A549 (cell line): Measurements from ENCODE around the gene OGDHL. TPM values are rescaled to one million over a fixed set of nuclear protein-coding genes. Genes with fewer than 3 reads are reported as not detected.

Experiments
- ATAC-seq, 2 experiments: fragments of 200-7000 bp in 1 of 2; fragments of >200 bp in 1 of 2; cut with Nextera tagmentation in 1 of 2; cut with Tn5 transposase in 1 of 2; 3 replicates each; pipeline versions ENCODE4 v1.8.0 to v1.9.1; 2018 to 2020; ENCODE audit warnings: mild to moderate bottlenecking in 1 of 2, moderate library complexity in 1 of 2
- CTCF ChIA-PET: fragments of 300-600 bp; sonication (Branson Sonifier 250); formaldehyde crosslinking; extraction: SDS; loops from one replicate; lab custom pipeline; 2021; ENCODE audit warnings: antibody characterized with exemption, inconsistent platforms; lab: Yijun Ruan, JAX
- POLR2A ChIA-PET: fragments of 350-600 bp; formaldehyde crosslinking; extraction: SDS; loops from one replicate; lab custom pipeline; 2021; ENCODE audit warnings: antibody characterized with exemption, inconsistent platforms; lab: Yijun Ruan, JAX
- DNase-seq, 2 experiments: peaks; one replicate each; pipeline versions ENCODE4 v3.0.0 to v3.0.0-alpha.2; 2011 to 2016; ENCODE audit warnings: low read depth in 1 of 2, low spot score in 1 of 2
- FAIRE-seq: peaks from 2 replicates; lab custom pipeline; 2011; peaks lifted over from hg19 to GRCh38; lab: Jason Lieb, UNC
- H3K27ac ChIP-seq, 2 experiments: fragments of >200 bp; sonication (Bioruptor Twin); formaldehyde crosslinking; 3 replicates each; pipeline ENCODE4 v1.5.1; 2016 to 2017
- H3K4me1 ChIP-seq: fragments of >200 bp; sonication (Bioruptor Twin); formaldehyde crosslinking; 3 replicates; pipeline ENCODE4 v1.6.1; 2016
- H3K4me2 ChIP-seq: fragments of >200 bp; sonication (Bioruptor Twin); formaldehyde crosslinking; 3 replicates; pipeline ENCODE4 v1.6.1; 2016
- H3K4me3 ChIP-seq: fragments of >200 bp; sonication (Bioruptor Twin); formaldehyde crosslinking; 3 replicates; pipeline ENCODE4 v1.5.1; 2016
- H3K9me3 ChIP-seq: fragments of >200 bp; sonication (Bioruptor Twin); formaldehyde crosslinking; 3 replicates; pipeline ENCODE4 v1.6.1; 2016
- BCL3 ChIP-seq: fragments of >200 bp; sonication (Bioruptor Twin); formaldehyde crosslinking; IDR thresholded peaks from 3 replicates; pipeline ENCODE4 v1.6.1; 2016
- BHLHE40 ChIP-seq: IDR thresholded peaks from 2 replicates; pipeline ENCODE4 v1.6.1; 2012; ENCODE audit warnings: low read depth, low read length, inconsistent platforms
- CBX2 ChIP-seq: fragments of 200-600 bp; sonication (generic); IDR thresholded peaks from 2 replicates; pipeline ENCODE4 v1.6.1; 2016; ENCODE audit warnings: low read depth, mild to moderate bottlenecking, borderline replicate concordance
- CEBPB ChIP-seq, 2 experiments: fragments of >200 bp in 1 of 2; sonication (Bioruptor Twin) in 1 of 2; formaldehyde crosslinking in 1 of 2; IDR thresholded peaks; 2 replicates each; pipeline ENCODE4 v1.6.1; 2012 to 2016
- CHD4 ChIP-seq: fragments of 200-600 bp; sonication (generic); IDR thresholded peaks from 2 replicates; pipeline ENCODE4 v1.6.1; 2016; ENCODE audit warnings: antibody characterized with exemption, mild to moderate bottlenecking, borderline replicate concordance
- E2F6 ChIP-seq: IDR thresholded peaks from 2 replicates; pipeline ENCODE4 v1.6.1; 2012; ENCODE audit warnings: low read depth, borderline replicate concordance
- ELK1 ChIP-seq: fragments of 150-350 bp; IDR thresholded peaks from 2 replicates; pipeline ENCODE4 v1.6.1; 2014; ENCODE audit warnings: low read depth, mild to moderate bottlenecking, low read length
- EP300 ChIP-seq, 2 experiments: fragments of >200 bp; sonication (Bioruptor Twin); formaldehyde crosslinking; IDR thresholded peaks; 2 replicates in 1 of 2; 3 replicates in 1 of 2; pipeline ENCODE4 v1.6.1; 2016 to 2017
- FOXS1 ChIP-seq: fragments of 250-450 bp; sonication (Bioruptor Pico); IDR thresholded peaks from 2 replicates; pipeline ENCODE4 v1.5.0; 2020; ENCODE audit warnings: mild to moderate bottlenecking, moderate library complexity
- HES2 ChIP-seq: fragments of >200 bp; sonication (Bioruptor Twin); formaldehyde crosslinking; IDR thresholded peaks from 2 replicates; pipeline ENCODE4 v1.6.1; 2016
- MAFK ChIP-seq: fragments of 450-650 bp; IDR thresholded peaks from 2 replicates; pipeline ENCODE4 v1.6.1; 2014; ENCODE audit not compliant: partially characterized antibody
- MAX ChIP-seq: IDR thresholded peaks from 2 replicates; pipeline ENCODE4 v1.6.1; 2012
- NFE2L2 ChIP-seq: fragments of 150-350 bp; conservative IDR thresholded peaks from 2 replicates; pipeline ENCODE4 v1.6.1; 2014; ENCODE audit warnings: low read length
- PHF8 ChIP-seq: fragments of 200-600 bp; sonication (generic); IDR thresholded peaks from 2 replicates; pipeline ENCODE4 v1.6.1; 2016; ENCODE audit warnings: low read depth, mild to moderate bottlenecking, antibody characterized with exemption, moderate library complexity, borderline replicate concordance
- RCOR1 ChIP-seq: fragments of 150-350 bp; IDR thresholded peaks from 2 replicates; pipeline ENCODE4 v1.6.1; 2014; ENCODE audit warnings: antibody characterized with exemption, low read length, low read depth
- REST ChIP-seq: fragments of 200-600 bp; sonication (generic); IDR thresholded peaks from 2 replicates; pipeline ENCODE4 v1.6.1; 2016; ENCODE audit warnings: antibody characterized with exemption, mild to moderate bottlenecking, moderate library complexity
- RFX5 ChIP-seq: fragments of 450-650 bp; IDR thresholded peaks from 2 replicates; pipeline ENCODE4 v1.7.1; 2014; ENCODE audit warnings: antibody characterized with exemption, mild to moderate bottlenecking, moderate library complexity
- SREBF2 ChIP-seq: fragments of 450-650 bp; IDR thresholded peaks from 2 replicates; pipeline ENCODE4 v1.6.1; 2014; ENCODE audit warnings: mild to moderate bottlenecking, moderate library complexity
- TFCP2L1 ChIP-seq: fragments of 250-450 bp; sonication (Bioruptor Pico); IDR thresholded peaks from 2 replicates; pipeline ENCODE4 v1.5.0; 2021; ENCODE audit warnings: mild to moderate bottlenecking
- USF2 ChIP-seq: fragments of 450-650 bp; IDR thresholded peaks from 2 replicates; pipeline ENCODE4 v1.6.1; 2014; ENCODE audit warnings: antibody characterized with exemption
- ZFP36 ChIP-seq: fragments of 450-650 bp; IDR thresholded peaks from 2 replicates; pipeline ENCODE4 v1.6.1; 2014; ENCODE audit warnings: borderline replicate concordance; ENCODE audit not compliant: partially characterized antibody
- WGBS: methylation state at CpG from one replicate; pipeline ENCODE4 v1.1.6; 2017; ENCODE audit errors: missing lambda C conversion rate; 5-methylcytosine and 5-hydroxymethylcytosine counted together
- polyA plus RNA-seq, 4 experiments: library from polyadenylated mRNA; depleted of rRNA in 3 of 4; stranded (reverse); fragments of >200 nt; fragmentation: RNase III in 1 of 4; extraction: RNeasy Plus Mini Kit Qiagen cat#74134 plus additional on column Dnase treatment in 1 of 4; gene quantifications; 2 replicates in 3 of 4; 3 replicates in 1 of 4; pipeline ENCODE4 v1.2.3, GENCODE V29; 2011 to 2017

OGDHL gene
- polyA plus RNA-seq, 2 of the 4 experiments (the other 2 are of a cell fraction) = 0.06 to 0.22 TPM

GRCh38 chr10:49700211-49700610, 61.9 kb downstream of the OGDHL start:
- Histone ChIP-seq H3K4me1 (no peaks in the 10 kb centered on the region), H3K9me3 (no peaks in the 10 kb centered on the region), H3K4me3 (no peak overlapping the region), H3K4me2 (no peak overlapping the region), H3K27ac (no peak overlapping the region)
- no peak for DNase-seq
- TF ChIP-seq CBX2 = no peak
- TF ChIP-seq ZFP36 = no peak
- no peak for TF ChIP-seq USF2
- no peak for TF ChIP-seq PHF8
- TF ChIP-seq CHD4 = no peak
- no peak for TF ChIP-seq E2F6
- no peak for TF ChIP-seq EP300 (IDR thresholded peaks at IDR 0.05)
- no peak for TF ChIP-seq NFE2L2
- FAIRE-seq = no peak
- ChIA-PET CTCF (interaction anchor here (0.6 kb wide), 1 partner anchor 63 kb away, joined by 3 read pairs; no protein-coding TSS in a partner anchor), POLR2A (no interaction called here)
- WGBS = 34% methylated on average over 3 of the region's 3 CpGs
- no peak for ATAC-seq

GRCh38 chr10:49698679-49699078, 63.4 kb downstream of the OGDHL start:
- WGBS = 45% methylated on average over 9 of the region's 9 CpGs
- no peak for ATAC-seq
- H3K9me3 ChIP-seq = no peaks in the 10 kb centered on the region
- H3K4me1 ChIP-seq = no peaks in the 10 kb centered on the region
- ChIA-PET POLR2A (no interaction called here), CTCF (interaction anchor here (1.1 kb wide), 1 partner anchor 9 kb away, joined by 3 read pairs; no protein-coding TSS in a partner anchor)
- FAIRE-seq = no peak
- H3K4me3 ChIP-seq = no peak overlapping the region
- no peak overlapping the region for H3K4me2 ChIP-seq
- DNase-seq = no peak
- no peak overlapping the region for H3K27ac ChIP-seq
- TF ChIP-seq RFX5 (no peak), BHLHE40 (no peak), BCL3 (no peak), FOXS1 (CRISPR knock-in tag) (no peak), RCOR1 (no peak), ELK1 (no peak), REST (no peak), HES2 (no peak), TFCP2L1 (CRISPR knock-in tag) (no peak), SREBF2 (no peak), MAFK (no peak), CEBPB (IDR thresholded peaks at IDR 0.05) (no peak), MAX (no peak), CHD4 (no peak)
